Measurements from ENCODE around the gene ABCB9. TPM values are rescaled to one million over a fixed set of nuclear protein-coding genes. Genes with fewer than 3 reads are reported as not detected.

Gene ABCB9
- total RNA-seq, 1 experiment from 2014 or later = 14.7 TPM

GRCh38 chr12:122882908-122883558, 83.2 kb downstream of the ABCB9 start:
- Histone ChIP-seq H3K9me2 (ENCODE audit: insufficient read depth) (no peaks in the 10 kb centered on the region), H3K9ac (ENCODE audit: low read length) (no peak overlapping the region), H3K4me2 (ENCODE audit: low read length) (no peak overlapping the region), H3K4me1 (ENCODE audit: control insufficient read depth in 1 of 2, insufficient read depth in 2 of 2, low read length in 2 of 2) (peaks cover 25 to 64% of the 10 kb centered on the region in 2 experiments), H2AFZ (ENCODE audit: low read depth, low read length, poor library complexity, severe bottlenecking) (no peak overlapping the region), H3K27me3 (ENCODE audit: insufficient read depth, low read length) (no peaks in the 10 kb centered on the region), H4K20me1 (ENCODE audit: insufficient read depth) (peaks cover 35% of the 10 kb centered on the region; the same call in 1 of the 2 replicates), H3K36me3 (ENCODE audit: control insufficient read depth in 1 of 2, insufficient read depth in 2 of 2, low read length in 2 of 2) (no peaks in the 10 kb centered on the region; a peak in 1 of 4 replicates), H3K4me3 (replicated peaks in 1 of 2; ENCODE audit: low read depth in 1 of 2, low read length in 2 of 2) (no peak overlapping the region), H3K27ac (ENCODE audit: low read depth, low read length) (no peak overlapping the region), H3K9me3 (ENCODE audit: control insufficient read depth in 1 of 2, insufficient read depth in 1 of 2, low read depth in 1 of 2, low read length in 2 of 2) (no peaks in the 10 kb centered on the region), H3K79me2 (ENCODE audit: insufficient read depth, low read length) (peaks cover 99% of the 10 kb centered on the region)
- no TSS peak for BruUV-seq (replicated peaks)
- no peak for DNase-seq (ENCODE audit: low read depth, low spot score)
- POLR2A ChIA-PET = interaction anchor here (0.7 kb wide), 1 partner anchor 63 kb away, joined by 3 read pairs; no protein-coding TSS in a partner anchor
- CTCF ChIA-PET = interaction anchor here (1.5 kb wide), 1 partner anchor 67 kb away, joined by 4 read pairs; no protein-coding TSS in a partner anchor
- ATAC-seq = no peak
- RAD21 ChIA-PET (ENCODE audit: low non-redundant PET in 1 of 2, low total read pairs in 2 of 2, uncharacterized antibody in 2 of 2, unreplicated experiment in 2 of 2) = no interaction called here
- TF ChIP-seq SP1 (IDR thresholded peaks at IDR 0.05; ENCODE audit: low read depth) = no peak
- TF ChIP-seq POLR2A (IDR thresholded peaks at IDR 0.05; ENCODE audit: borderline replicate concordance, extremely low read depth, insufficient read depth, insufficient read length) = no peak
- no peak for TF ChIP-seq EZH2 (IDR thresholded peaks at IDR 0.05)
- TF ChIP-seq, protein P1, sequence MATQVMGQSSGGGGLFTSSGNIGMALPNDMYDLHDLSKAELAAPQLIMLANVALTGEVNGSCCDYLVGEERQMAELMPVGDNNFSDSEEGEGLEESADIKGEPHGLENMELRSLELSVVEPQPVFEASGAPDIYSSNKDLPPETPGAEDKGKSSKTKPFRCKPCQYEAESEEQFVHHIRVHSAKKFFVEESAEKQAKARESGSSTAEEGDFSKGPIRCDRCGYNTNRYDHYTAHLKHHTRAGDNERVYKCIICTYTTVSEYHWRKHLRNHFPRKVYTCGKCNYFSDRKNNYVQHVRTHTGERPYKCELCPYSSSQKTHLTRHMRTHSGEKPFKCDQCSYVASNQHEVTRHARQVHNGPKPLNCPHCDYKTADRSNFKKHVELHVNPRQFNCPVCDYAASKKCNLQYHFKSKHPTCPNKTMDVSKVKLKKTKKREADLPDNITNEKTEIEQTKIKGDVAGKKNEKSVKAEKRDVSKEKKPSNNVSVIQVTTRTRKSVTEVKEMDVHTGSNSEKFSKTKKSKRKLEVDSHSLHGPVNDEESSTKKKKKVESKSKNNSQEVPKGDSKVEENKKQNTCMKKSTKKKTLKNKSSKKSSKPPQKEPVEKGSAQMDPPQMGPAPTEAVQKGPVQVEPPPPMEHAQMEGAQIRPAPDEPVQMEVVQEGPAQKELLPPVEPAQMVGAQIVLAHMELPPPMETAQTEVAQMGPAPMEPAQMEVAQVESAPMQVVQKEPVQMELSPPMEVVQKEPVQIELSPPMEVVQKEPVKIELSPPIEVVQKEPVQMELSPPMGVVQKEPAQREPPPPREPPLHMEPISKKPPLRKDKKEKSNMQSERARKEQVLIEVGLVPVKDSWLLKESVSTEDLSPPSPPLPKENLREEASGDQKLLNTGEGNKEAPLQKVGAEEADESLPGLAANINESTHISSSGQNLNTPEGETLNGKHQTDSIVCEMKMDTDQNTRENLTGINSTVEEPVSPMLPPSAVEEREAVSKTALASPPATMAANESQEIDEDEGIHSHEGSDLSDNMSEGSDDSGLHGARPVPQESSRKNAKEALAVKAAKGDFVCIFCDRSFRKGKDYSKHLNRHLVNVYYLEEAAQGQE (IDR thresholded peaks at IDR 0.05; ENCODE audit: low read depth) = no peak
- no peak for TF ChIP-seq RAD21 (IDR thresholded peaks at IDR 0.05; ENCODE audit: low read depth)
- no peak for TF ChIP-seq YY1 (IDR thresholded peaks at IDR 0.05; ENCODE audit: extremely low read depth, insufficient replicate concordance, low read depth, low read length)
- TF ChIP-seq ELF1 (IDR thresholded peaks at IDR 0.05; ENCODE audit: borderline replicate concordance, low read depth) = no peak
- TF ChIP-seq, protein P2, sequence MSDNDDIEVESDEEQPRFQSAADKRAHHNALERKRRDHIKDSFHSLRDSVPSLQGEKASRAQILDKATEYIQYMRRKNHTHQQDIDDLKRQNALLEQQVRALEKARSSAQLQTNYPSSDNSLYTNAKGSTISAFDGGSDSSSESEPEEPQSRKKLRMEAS (IDR thresholded peaks at IDR 0.05) = no peak
- no peak for TF ChIP-seq JUND (IDR thresholded peaks at IDR 0.05)
- TF ChIP-seq TCF7L2 (IDR thresholded peaks at IDR 0.05; ENCODE audit: borderline replicate concordance, extremely low read depth, insufficient read depth, insufficient read length) = no peak
- no peak for TF ChIP-seq SRF (IDR thresholded peaks at IDR 0.05; ENCODE audit: low read depth)
- TF ChIP-seq FOSL1 (IDR thresholded peaks at IDR 0.05; ENCODE audit: low read depth) = no peak
- no peak for TF ChIP-seq EZH2phosphoT487 (IDR thresholded peaks at IDR 0.05; ENCODE audit: borderline replicate concordance)
- TF ChIP-seq CEBPB (IDR thresholded peaks at IDR 0.05; ENCODE audit: low read depth) = no peak
- TF ChIP-seq, protein P3, sequence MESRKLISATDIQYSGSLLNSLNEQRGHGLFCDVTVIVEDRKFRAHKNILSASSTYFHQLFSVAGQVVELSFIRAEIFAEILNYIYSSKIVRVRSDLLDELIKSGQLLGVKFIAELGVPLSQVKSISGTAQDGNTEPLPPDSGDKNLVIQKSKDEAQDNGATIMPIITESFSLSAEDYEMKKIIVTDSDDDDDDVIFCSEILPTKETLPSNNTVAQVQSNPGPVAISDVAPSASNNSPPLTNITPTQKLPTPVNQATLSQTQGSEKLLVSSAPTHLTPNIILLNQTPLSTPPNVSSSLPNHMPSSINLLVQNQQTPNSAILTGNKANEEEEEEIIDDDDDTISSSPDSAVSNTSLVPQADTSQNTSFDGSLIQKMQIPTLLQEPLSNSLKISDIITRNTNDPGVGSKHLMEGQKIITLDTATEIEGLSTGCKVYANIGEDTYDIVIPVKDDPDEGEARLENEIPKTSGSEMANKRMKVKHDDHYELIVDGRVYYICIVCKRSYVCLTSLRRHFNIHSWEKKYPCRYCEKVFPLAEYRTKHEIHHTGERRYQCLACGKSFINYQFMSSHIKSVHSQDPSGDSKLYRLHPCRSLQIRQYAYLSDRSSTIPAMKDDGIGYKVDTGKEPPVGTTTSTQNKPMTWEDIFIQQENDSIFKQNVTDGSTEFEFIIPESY (IDR thresholded peaks at IDR 0.05; ENCODE audit: extremely low read depth, insufficient replicate concordance, low read length) = no peak
- TF ChIP-seq CBX3 (IDR thresholded peaks at IDR 0.05; ENCODE audit: low read depth) = no peak
- TF ChIP-seq EGR1 (IDR thresholded peaks at IDR 0.05; ENCODE audit: low read depth) = no peak
- TF ChIP-seq SIN3A (IDR thresholded peaks at IDR 0.05; ENCODE audit: low read depth) = no peak
- no peak for TF ChIP-seq ZFX (IDR thresholded peaks at IDR 0.05)
- TF ChIP-seq ZNF274 (IDR thresholded peaks at IDR 0.05; ENCODE audit: low read depth, low read length) = no peak
- intact Hi-C loops (cut with micrococcal nuclease) = loop anchor here (5.0 kb wide), 1 partner anchor 354 kb away; no protein-coding TSS in a partner anchor

Data from HCT116 (cell line).